ENCODE data around the gene SMIM14.

DNA sequence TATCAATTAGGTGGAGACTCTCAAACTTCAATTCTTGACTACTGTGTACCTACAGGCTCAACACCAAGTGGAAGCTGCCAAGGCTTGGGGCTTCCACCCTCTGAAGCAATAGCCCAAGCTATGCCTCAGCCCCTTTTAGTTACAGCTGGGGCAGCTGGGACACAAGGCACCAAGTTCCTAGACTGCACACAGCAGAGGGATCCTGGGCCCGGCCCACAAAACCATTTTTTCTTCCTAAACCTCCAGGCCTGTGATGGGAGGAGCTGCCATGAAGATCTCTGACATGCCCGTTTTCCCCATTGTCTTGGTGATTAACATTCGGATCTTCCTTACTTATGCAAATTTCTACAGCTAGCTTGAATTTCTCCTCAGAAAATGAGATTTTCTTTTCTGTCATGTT is 108.0 kb downstream of the SMIM14 start:
- TF ChIP-seq YY1 (IDR thresholded peaks at IDR 0.05; ENCODE audit: low read depth) (no peak), RAD21 (IDR thresholded peaks at IDR 0.05; ENCODE audit: low read depth) (no peak), MAX (IDR thresholded peaks at IDR 0.05) (no peak), EP300 (IDR thresholded peaks at IDR 0.05; ENCODE audit: borderline replicate concordance) (no peak), NFIC (IDR thresholded peaks at IDR 0.05) (no peak), TEAD4 (IDR thresholded peaks at IDR 0.05) (no peak)
- TF ChIP-seq, protein P1, sequence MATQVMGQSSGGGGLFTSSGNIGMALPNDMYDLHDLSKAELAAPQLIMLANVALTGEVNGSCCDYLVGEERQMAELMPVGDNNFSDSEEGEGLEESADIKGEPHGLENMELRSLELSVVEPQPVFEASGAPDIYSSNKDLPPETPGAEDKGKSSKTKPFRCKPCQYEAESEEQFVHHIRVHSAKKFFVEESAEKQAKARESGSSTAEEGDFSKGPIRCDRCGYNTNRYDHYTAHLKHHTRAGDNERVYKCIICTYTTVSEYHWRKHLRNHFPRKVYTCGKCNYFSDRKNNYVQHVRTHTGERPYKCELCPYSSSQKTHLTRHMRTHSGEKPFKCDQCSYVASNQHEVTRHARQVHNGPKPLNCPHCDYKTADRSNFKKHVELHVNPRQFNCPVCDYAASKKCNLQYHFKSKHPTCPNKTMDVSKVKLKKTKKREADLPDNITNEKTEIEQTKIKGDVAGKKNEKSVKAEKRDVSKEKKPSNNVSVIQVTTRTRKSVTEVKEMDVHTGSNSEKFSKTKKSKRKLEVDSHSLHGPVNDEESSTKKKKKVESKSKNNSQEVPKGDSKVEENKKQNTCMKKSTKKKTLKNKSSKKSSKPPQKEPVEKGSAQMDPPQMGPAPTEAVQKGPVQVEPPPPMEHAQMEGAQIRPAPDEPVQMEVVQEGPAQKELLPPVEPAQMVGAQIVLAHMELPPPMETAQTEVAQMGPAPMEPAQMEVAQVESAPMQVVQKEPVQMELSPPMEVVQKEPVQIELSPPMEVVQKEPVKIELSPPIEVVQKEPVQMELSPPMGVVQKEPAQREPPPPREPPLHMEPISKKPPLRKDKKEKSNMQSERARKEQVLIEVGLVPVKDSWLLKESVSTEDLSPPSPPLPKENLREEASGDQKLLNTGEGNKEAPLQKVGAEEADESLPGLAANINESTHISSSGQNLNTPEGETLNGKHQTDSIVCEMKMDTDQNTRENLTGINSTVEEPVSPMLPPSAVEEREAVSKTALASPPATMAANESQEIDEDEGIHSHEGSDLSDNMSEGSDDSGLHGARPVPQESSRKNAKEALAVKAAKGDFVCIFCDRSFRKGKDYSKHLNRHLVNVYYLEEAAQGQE (IDR thresholded peaks at IDR 0.05; ENCODE audit: low read depth), result no peak
